Measurements from ENCODE around the gene FKBP1A.
"Not testable (repeated sequence)": the region's sequence is repeated elsewhere in the genome, so short reads cannot be mapped to it uniquely, and the experiment has no call there.

The FKBP1A gene

DNA sequence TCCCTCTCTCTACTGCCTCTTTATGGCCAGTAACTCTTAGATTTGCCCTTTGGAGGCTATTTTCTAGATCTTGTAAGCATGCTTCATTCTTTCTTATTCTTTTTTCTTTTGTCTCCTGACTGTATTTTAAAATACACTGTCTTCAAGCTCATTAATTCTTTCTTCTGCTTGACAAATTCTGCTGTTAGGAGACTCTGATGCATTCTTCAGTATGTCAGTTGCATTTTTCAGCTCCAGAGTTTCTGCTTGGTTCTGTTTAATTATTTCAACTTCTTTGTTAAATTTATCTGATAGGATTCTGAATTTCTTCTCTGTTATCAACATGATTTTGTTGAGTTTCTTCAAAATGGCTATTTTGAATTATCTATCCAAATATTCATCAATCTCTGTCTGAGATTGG, 38.9 kb downstream of the FKBP1A start:
- no peak for TF ChIP-seq MYC (IDR thresholded peaks at IDR 0.05; ENCODE audit: low read depth, low read length)
- TF ChIP-seq MAX (IDR thresholded peaks at IDR 0.05; ENCODE audit: low read depth, low read length), result no peak
- TF ChIP-seq, protein P1, sequence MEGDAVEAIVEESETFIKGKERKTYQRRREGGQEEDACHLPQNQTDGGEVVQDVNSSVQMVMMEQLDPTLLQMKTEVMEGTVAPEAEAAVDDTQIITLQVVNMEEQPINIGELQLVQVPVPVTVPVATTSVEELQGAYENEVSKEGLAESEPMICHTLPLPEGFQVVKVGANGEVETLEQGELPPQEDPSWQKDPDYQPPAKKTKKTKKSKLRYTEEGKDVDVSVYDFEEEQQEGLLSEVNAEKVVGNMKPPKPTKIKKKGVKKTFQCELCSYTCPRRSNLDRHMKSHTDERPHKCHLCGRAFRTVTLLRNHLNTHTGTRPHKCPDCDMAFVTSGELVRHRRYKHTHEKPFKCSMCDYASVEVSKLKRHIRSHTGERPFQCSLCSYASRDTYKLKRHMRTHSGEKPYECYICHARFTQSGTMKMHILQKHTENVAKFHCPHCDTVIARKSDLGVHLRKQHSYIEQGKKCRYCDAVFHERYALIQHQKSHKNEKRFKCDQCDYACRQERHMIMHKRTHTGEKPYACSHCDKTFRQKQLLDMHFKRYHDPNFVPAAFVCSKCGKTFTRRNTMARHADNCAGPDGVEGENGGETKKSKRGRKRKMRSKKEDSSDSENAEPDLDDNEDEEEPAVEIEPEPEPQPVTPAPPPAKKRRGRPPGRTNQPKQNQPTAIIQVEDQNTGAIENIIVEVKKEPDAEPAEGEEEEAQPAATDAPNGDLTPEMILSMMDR (IDR thresholded peaks at IDR 0.05; ENCODE audit: low read depth, low read length), result no peak
- no peak for TF ChIP-seq POLR2A (IDR thresholded peaks at IDR 0.05; ENCODE audit: extremely low read depth, insufficient read length)
- no peak for DNase-seq (ENCODE audit: low read depth)
- no peak overlapping the region for H3K4me3 ChIP-seq (ENCODE audit: low read depth, low read length)

DNA sequence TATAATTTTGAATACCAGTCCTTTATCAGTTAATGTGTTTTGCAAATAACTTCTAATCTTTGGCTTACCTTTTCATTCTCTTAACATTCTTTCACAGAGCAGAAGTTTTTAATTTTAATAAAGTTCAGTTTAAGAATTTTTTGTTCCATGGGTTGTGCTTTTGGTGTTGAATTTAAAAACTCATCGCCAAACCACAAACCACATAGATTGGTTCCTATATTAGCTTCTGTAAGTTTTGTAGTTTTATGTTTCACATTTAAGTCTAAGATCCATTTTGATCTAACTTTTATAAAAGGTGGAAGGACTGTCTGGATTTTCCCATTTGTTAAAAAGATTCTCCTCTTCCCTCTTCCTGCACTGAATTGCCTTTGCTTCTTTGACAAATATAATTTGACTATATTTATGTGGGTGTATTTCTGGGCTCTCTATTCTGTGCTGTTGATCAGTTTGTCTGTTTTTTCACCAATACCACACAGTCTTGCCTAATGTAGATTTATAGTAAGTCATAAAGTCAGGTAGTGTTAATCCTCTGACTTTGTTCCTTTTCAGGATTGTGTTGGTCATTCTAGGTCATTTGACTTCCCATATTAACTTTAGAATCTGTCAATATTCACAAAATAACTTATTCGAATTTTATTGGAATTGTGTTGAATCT, 46.4 kb downstream of the FKBP1A start:
- no peak for DNase-seq (ENCODE audit: low read depth)
- TF ChIP-seq POLR2A (IDR thresholded peaks at IDR 0.05; ENCODE audit: extremely low read depth, insufficient read length), result no peak
- TF ChIP-seq MYC (IDR thresholded peaks at IDR 0.05; ENCODE audit: low read depth, low read length), result no peak
- TF ChIP-seq, protein P1 (IDR thresholded peaks at IDR 0.05; ENCODE audit: low read depth, low read length), result no peak
- TF ChIP-seq MAX (IDR thresholded peaks at IDR 0.05; ENCODE audit: low read depth, low read length), result no peak
- H3K4me3 ChIP-seq (ENCODE audit: low read depth, low read length), result no peak overlapping the region

DNA sequence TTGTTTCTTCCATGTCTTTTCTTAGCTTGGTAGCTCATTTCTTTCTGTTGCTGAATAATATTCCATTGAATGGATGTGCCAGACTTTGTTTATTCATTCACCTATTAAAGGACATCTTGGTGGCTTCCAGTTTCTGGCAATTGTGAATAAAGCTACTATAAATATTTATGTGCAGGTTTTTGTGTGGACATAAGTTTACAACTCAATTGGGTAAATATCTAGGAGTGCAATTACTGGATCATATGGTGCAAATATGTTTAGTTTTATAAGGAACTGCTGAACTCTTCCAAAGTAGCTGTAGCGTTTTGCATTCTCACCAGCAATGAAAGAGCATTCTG, 47.1 kb downstream of the FKBP1A start:
- TF ChIP-seq, protein P1 (IDR thresholded peaks at IDR 0.05; ENCODE audit: low read depth, low read length), result no peak
- TF ChIP-seq MYC (IDR thresholded peaks at IDR 0.05; ENCODE audit: low read depth, low read length) (no peak), POLR2A (IDR thresholded peaks at IDR 0.05; ENCODE audit: extremely low read depth, insufficient read length) (no peak), MAX (IDR thresholded peaks at IDR 0.05; ENCODE audit: low read depth, low read length) (no peak)
- no peak overlapping the region for H3K4me3 ChIP-seq (ENCODE audit: low read depth, low read length)
- no peak for DNase-seq (ENCODE audit: low read depth)

GRCh38 chr20:1345030-1345755, 47.7 kb downstream of the FKBP1A start:
- no peak for DNase-seq (ENCODE audit: low read depth)
- no peak overlapping the region for H3K4me3 ChIP-seq (ENCODE audit: low read depth, low read length)
- TF ChIP-seq POLR2A (IDR thresholded peaks at IDR 0.05; ENCODE audit: extremely low read depth, insufficient read length) (no peak), MAX (IDR thresholded peaks at IDR 0.05; ENCODE audit: low read depth, low read length) (no peak), MYC (IDR thresholded peaks at IDR 0.05; ENCODE audit: low read depth, low read length) (no peak)
- TF ChIP-seq, protein P1 (IDR thresholded peaks at IDR 0.05; ENCODE audit: low read depth, low read length), result no peak

GRCh38 chr20:1343446-1344124, 49.3 kb downstream of the FKBP1A start:
- not testable (repeated sequence) for DNase-seq (ENCODE audit: low read depth); H3K4me3 ChIP-seq (ENCODE audit: low read depth, low read length)

GRCh38 chr20:1341561-1342265, 51.1 kb downstream of the FKBP1A start:
- no peak overlapping the region for H3K4me3 ChIP-seq (ENCODE audit: low read depth, low read length)
- TF ChIP-seq, protein P1 (IDR thresholded peaks at IDR 0.05; ENCODE audit: low read depth, low read length), result no peak
- TF ChIP-seq MAX (IDR thresholded peaks at IDR 0.05; ENCODE audit: low read depth, low read length) (no peak), POLR2A (IDR thresholded peaks at IDR 0.05; ENCODE audit: extremely low read depth, insufficient read length) (no peak), MYC (IDR thresholded peaks at IDR 0.05; ENCODE audit: low read depth, low read length) (no peak)
- DNase-seq (ENCODE audit: low read depth), result no peak
